Central memory CD8-positive, alpha-beta T cell (primary cell): ENCODE measurements around the gene EP400.
A peak's percentile ranks its signal among the peaks of the same experiment; 100 is the strongest.
"Not testable (repeated sequence)": the region's sequence is repeated elsewhere in the genome, so short reads cannot be mapped to it uniquely, and the experiment has no call there.

Source experiments
- ATAC-seq: fragments of 150-1000 bp; cut with Tn5 transposase; replicated peaks from 2 replicates; pipeline ENCODE4 v1.10.0; 2022; ENCODE audit warnings: mild to moderate bottlenecking, moderate FRiP score, moderate number of reproducible peaks; ENCODE audit not compliant: poor library complexity, severe bottlenecking; ENCODE audit errors: extremely low read depth
- DNase-seq, 2 donors: peaks; one replicate each; pipeline ENCODE4 v3.0.0; 2021; ENCODE audit warnings: low spot score in 2 of 2
- H3K27ac Mint-ChIP-seq: one replicate; pipeline ENCODE4 v1.8.0; 2022; ENCODE audit warnings: low read depth, mild to moderate bottlenecking, moderate library complexity, mixed read lengths
- H3K27me3 Mint-ChIP-seq: one replicate; pipeline ENCODE4 v1.8.0; 2022; ENCODE audit warnings: mixed read lengths
- H3K36me3 Mint-ChIP-seq: one replicate; pipeline ENCODE4 v1.8.0; 2022; ENCODE audit warnings: mild to moderate bottlenecking, moderate library complexity, mixed read lengths; ENCODE audit not compliant: insufficient read depth
- H3K4me1 Mint-ChIP-seq: one replicate; pipeline ENCODE4 v1.8.0; 2022; ENCODE audit warnings: mixed read lengths
- H3K4me3 Mint-ChIP-seq: one replicate; pipeline ENCODE4 v1.8.0; 2022; ENCODE audit warnings: mild to moderate bottlenecking, moderate library complexity, mixed read lengths
- H3K9me3 Mint-ChIP-seq: one replicate; pipeline ENCODE4 v1.8.0; 2022; ENCODE audit warnings: mixed read lengths

Gene EP400

DNA sequence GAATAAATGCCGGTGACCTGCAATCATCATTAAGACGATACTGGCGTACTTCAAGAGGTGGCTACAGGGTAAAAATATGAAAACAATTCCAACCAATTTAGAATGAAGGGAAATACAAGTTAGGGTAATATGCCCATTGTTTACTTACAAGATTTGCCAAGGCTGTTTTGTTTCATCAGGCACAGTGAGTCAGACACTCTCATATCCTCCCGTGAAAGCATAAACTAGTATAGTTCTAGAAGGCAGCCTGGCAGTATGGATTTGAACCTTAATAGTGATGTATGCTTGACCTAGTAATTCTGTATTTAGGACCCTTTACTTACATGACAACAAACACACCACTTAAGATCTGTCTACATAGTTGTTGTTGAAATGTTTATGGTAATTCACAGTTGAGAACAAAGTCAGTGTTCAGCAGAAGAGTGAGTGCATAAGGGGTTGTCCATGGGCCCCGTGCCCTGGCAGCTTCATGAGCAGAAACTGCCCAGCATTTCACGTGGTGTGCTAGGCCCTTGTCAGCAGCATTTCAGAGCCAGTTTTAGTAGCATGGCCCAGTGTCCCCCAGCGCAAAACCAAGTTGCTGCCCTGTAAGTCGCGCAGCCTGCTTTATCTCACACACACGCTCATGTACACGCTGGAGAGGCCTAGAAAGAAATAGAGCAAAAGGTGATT lies 80.8 kb downstream of the EP400 start:
- no peaks in the 10 kb centered on the region for H3K27me3 Mint-ChIP-seq
- H3K27ac Mint-ChIP-seq: no peak overlapping the region
- no peaks in the 10 kb centered on the region for H3K4me1 Mint-ChIP-seq
- H3K36me3 Mint-ChIP-seq: peaks cover 65% of the 10 kb centered on the region
- DNase-seq (no peak), ATAC-seq (no peak)
- no peak overlapping the region for H3K4me3 Mint-ChIP-seq
- H3K9me3 Mint-ChIP-seq: no peaks in the 10 kb centered on the region

DNA sequence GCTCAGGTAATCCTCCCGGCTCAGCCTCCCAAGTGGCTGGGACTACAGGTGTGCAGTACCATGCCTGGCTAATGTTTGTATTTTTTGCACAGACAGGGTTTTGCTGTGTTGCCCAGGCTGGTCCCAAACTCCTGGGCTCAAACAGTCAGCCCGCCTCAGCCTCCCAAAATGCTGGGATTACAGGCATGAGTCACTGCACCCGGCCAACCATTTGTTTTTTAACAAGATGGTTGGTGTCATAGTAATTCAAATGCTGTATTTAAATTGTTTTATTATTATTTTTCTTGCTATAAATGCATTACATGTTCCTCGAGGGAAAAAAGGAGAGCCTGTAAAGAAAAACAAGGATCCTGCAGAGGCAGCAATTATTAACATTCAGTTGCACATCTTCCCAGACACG lies 83.9 kb downstream of the EP400 start:
- H3K4me1 Mint-ChIP-seq: no peaks in the 10 kb centered on the region
- H3K4me3 Mint-ChIP-seq: no peak overlapping the region
- no peak for DNase-seq
- H3K27ac Mint-ChIP-seq: no peak overlapping the region
- ATAC-seq: no peak
- no peaks in the 10 kb centered on the region for H3K27me3 Mint-ChIP-seq
- H3K36me3 Mint-ChIP-seq: peaks cover 62% of the 10 kb centered on the region
- no peaks in the 10 kb centered on the region for H3K9me3 Mint-ChIP-seq

DNA sequence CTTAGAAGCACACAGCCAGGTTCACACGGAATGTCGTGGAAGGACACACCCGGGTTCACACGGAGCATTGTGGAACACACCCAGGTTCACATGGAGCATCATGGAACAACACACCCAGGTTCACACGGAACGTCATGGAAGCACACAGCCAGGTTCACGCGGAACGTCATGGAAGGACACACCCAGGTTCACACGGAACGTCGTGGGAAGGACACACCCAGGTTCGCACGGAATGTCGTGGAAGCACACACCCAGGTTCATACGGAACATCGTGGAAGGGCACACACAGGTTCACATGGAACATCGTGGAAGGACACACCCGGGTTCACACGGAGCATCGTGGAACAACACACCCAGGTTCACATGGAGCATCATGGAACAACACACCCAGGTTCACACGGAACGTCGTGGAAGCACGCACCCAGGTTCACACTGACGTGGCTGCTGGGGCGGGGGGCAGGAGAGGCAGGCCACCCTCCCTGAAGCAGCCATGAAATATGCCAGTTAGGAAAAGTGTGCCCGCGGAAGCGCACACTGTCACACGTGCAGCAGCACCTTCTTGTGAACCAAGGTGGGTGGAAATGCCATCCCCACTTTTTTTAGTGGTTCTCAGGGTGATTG lies 86.4 kb downstream of the EP400 start:
- H3K4me3 Mint-ChIP-seq: no peak overlapping the region
- H3K9me3 Mint-ChIP-seq: no peaks in the 10 kb centered on the region
- peaks cover 6% of the 10 kb centered on the region for H3K4me1 Mint-ChIP-seq
- H3K36me3 Mint-ChIP-seq: peaks cover 59% of the 10 kb centered on the region
- DNase-seq (no peak), ATAC-seq (no peak)
- H3K27me3 Mint-ChIP-seq: no peaks in the 10 kb centered on the region
- no peak overlapping the region for H3K27ac Mint-ChIP-seq

DNA sequence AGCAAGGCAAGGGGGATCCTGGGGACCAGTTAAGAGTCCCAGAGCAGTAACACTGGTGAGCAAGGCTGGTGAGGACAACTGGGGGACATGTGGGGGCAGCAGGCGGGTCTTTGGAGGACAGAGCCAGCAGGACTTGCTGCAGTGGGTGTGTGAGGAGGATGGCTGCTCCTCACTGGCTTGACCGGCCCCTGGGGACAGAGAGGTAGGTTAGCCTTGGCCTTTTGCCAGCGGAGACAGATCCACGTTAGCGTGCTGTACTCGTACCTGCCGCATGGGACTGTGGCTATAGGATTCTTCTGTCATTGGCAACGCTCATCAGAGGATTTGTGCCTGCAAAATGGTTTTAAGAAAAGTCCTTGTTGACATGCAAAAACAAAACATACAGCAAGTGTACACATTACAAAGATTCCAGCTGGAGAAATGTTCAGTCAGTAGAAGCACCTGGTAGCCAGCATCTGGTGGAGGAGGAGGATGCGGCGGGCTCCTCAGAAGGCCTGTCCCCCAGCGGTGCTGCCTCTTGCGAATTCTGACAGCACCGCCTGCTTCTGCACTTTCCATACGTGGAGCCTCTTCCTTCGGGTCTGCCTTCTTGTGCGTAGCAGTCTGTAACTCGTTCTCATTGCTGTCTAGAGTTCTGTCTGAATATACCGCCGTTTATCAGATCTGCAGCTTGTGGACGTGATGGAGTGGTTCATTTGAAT lies 91.3 kb downstream of the EP400 start:
- Mint-ChIP-seq H3K27ac (peak overlapping the region; percentile 2), H3K27me3 (no peaks in the 10 kb centered on the region), H3K4me1 (peaks cover 10% of the 10 kb centered on the region), H3K36me3 (peaks cover 43% of the 10 kb centered on the region), H3K9me3 (no peaks in the 10 kb centered on the region), H3K4me3 (no peak overlapping the region)
- DNase-seq (no peak), ATAC-seq (no peak)

GRCh38 chr12:132043216-132043615 lies 93.5 kb downstream of the EP400 start:
- peaks cover 45% of the 10 kb centered on the region for H3K36me3 Mint-ChIP-seq
- no peak for DNase-seq
- H3K4me1 Mint-ChIP-seq: peaks cover 10% of the 10 kb centered on the region
- no peaks in the 10 kb centered on the region for H3K27me3 Mint-ChIP-seq
- H3K4me3 Mint-ChIP-seq: no peak overlapping the region
- no peak overlapping the region for H3K27ac Mint-ChIP-seq
- no peak for ATAC-seq
- H3K9me3 Mint-ChIP-seq: no peaks in the 10 kb centered on the region

GRCh38 chr12:132043770-132044467 lies 94.2 kb downstream of the EP400 start:
- no peak overlapping the region for H3K27ac Mint-ChIP-seq
- DNase-seq (no peak), ATAC-seq (no peak)
- H3K9me3 Mint-ChIP-seq: no peaks in the 10 kb centered on the region
- H3K4me3 Mint-ChIP-seq: no peak overlapping the region
- peaks cover 44% of the 10 kb centered on the region for H3K36me3 Mint-ChIP-seq
- H3K4me1 Mint-ChIP-seq: peaks cover 10% of the 10 kb centered on the region
- H3K27me3 Mint-ChIP-seq: no peaks in the 10 kb centered on the region

DNA sequence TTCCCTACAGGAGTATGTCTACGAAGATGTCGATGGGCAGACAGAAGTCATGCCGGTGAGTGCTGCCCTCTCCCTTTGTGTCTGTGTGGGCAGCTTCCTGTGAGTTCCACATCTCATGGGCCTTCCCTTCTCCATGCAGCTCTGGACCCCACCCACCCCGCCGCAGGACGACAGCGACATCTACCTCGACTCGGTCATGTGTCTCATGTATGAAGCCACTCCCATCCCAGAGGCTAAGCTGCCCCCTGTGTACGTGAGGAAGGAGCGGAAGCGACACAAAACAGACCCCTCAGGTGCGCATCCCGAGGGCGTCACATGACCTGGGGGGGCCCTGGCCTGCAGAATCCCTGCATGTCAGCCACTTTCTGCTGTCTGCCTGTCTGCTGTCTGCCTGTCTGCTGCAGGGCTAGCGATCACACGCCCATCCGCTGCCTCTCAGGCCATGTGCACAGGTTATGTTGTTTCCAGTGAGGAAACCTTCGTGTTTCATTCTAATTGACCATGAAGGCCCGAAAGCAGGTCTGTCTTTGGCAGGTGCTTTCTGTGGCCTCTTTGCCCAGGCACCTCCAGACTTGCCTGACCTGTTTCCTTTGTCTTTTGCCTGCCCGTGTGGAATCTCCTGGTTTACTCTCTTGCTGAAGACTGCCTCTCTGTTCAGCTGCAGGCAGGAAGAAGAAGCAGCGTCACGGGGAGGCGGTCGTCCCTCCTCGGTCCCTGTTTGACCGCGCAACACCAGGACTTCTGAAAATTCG lies 95.1 kb downstream of the EP400 start:
- ATAC-seq: no peak
- Mint-ChIP-seq H3K4me3 (no peak overlapping the region), H3K9me3 (no peaks in the 10 kb centered on the region), H3K36me3 (peaks cover 44% of the 10 kb centered on the region), H3K27me3 (no peaks in the 10 kb centered on the region), H3K27ac (no peak overlapping the region), H3K4me1 (peaks cover 10% of the 10 kb centered on the region)
- no peak for DNase-seq

DNA sequence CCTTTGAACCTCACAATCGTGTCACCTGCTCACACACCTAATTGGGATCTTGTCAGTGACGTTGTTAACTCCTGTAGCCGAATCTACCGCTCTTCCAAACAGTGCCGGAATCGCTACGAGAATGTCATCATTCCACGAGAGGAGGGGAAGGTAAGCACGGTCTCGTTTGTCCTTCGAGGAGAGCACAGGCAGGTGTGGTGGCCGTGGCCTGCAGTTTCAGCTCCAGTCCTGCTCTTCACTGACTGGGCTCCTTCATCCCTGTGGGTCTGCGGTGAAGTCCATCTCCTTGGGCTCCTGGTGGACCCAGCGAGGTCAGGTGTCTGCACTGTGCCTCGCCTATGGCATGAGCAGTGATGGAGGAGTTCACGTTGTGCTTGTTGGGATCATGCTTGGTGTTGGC lies 96.0 kb downstream of the EP400 start:
- DNase-seq (no peak), ATAC-seq (no peak)
- Mint-ChIP-seq H3K9me3 (no peaks in the 10 kb centered on the region), H3K27ac (no peak overlapping the region), H3K4me1 (peaks cover 7% of the 10 kb centered on the region), H3K27me3 (no peaks in the 10 kb centered on the region), H3K4me3 (no peak overlapping the region), H3K36me3 (peaks cover 45% of the 10 kb centered on the region)

- Mint-ChIP-seq H3K4me3 (no peak overlapping the region), H3K9me3 (no peaks in the 10 kb centered on the region), H3K27me3 (no peaks in the 10 kb centered on the region), H3K36me3 (peaks cover 45% of the 10 kb centered on the region), H3K27ac (no peak overlapping the region), H3K4me1 (peaks cover 2% of the 10 kb centered on the region)
- no peak for DNase-seq
- ATAC-seq: no peak
These were observed 96.8 kb downstream of the EP400 start for GRCh38 chr12:132046561-132046960.

- not testable (repeated sequence) for DNase-seq, ATAC-seq
- peaks cover 45% of the 10 kb centered on the region for H3K36me3 Mint-ChIP-seq
These were observed 97.9 kb downstream of the EP400 start for GRCh38 chr12:132047630-132048029.

DNA sequence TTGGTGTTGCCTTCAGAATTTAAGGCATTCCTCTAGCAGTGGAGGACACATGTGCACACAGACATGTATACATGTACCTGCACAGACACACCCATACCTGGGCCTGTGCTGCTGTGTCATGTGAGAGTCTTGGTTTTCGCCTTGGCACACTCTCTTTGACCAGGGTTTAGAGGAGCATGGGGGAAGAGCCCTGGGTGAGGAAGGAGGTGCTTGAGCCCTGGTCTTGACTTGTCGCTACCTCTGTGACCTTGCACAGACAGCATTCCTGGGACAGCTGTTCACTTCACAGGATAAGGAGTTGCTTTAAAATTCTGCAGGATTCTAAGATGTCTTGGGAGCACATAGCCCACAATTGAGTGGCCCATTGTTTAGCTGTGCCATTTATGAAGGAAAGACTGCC lies 99.7 kb downstream of the EP400 start:
- H3K4me3 Mint-ChIP-seq: no peak overlapping the region
- no peak for ATAC-seq
- peaks cover 41% of the 10 kb centered on the region for H3K36me3 Mint-ChIP-seq
- H3K27me3 Mint-ChIP-seq: no peaks in the 10 kb centered on the region
- DNase-seq: no peak
- H3K9me3 Mint-ChIP-seq: no peaks in the 10 kb centered on the region
- H3K4me1 Mint-ChIP-seq: no peaks in the 10 kb centered on the region
- no peak overlapping the region for H3K27ac Mint-ChIP-seq

More at GRCh38 chr12:132047630-132048029, 97.9 kb downstream of the EP400 start:
- H3K27ac Mint-ChIP-seq, H3K4me3 Mint-ChIP-seq, H3K4me1 Mint-ChIP-seq, H3K9me3 Mint-ChIP-seq, H3K27me3 Mint-ChIP-seq: not testable (repeated sequence)

- Mint-ChIP-seq H3K4me3 (no peak overlapping the region), H3K27me3 (no peaks in the 10 kb centered on the region), H3K36me3 (peaks cover 44% of the 10 kb centered on the region), H3K27ac (no peak overlapping the region), H3K4me1 (no peaks in the 10 kb centered on the region), H3K9me3 (no peaks in the 10 kb centered on the region)
- ATAC-seq (no peak), DNase-seq (no peak)
These were observed 100.1 kb downstream of the EP400 start for GRCh38 chr12:132049876-132050275.
